Liver (tissue), 3 donors: Measurements from ENCODE around the gene SFTA2.

Experiments used
- CTCF ChIP-seq: fragments of 150-350 bp; IDR thresholded peaks from 2 replicates; pipeline ENCODE4 v1.5.1; 2017; ENCODE audit warnings: improper control_type of control experiment, low read depth, low read length; ENCODE audit not compliant: missing input control
- REST ChIP-seq: IDR thresholded peaks from 2 replicates; pipeline ENCODE4 v1.6.1; 2016; ENCODE audit warnings: antibody characterized with exemption, mild to moderate bottlenecking
- RXRA ChIP-seq, 2 donors: IDR thresholded peaks; 2 replicates each; pipeline ENCODE4 v1.6.1; 2017 to 2018; ENCODE audit warnings: antibody characterized with exemption in 2 of 2, mild to moderate bottlenecking in 1 of 2
- YY1 ChIP-seq: IDR thresholded peaks from 2 replicates; pipeline ENCODE4 v1.6.1; 2016; ENCODE audit warnings: antibody characterized with exemption, mild to moderate bottlenecking
- donor health status: healthy.
- donor health status: healthy.

- TF ChIP-seq RXRA (IDR thresholded peaks at IDR 0.05): no peak
- TF ChIP-seq CTCF: no peak
- no peak for TF ChIP-seq REST
- TF ChIP-seq YY1: no peak
Observed at GRCh38 chr6:30965140-30965601, 33.2 kb upstream of the SFTA2 start.
